ENCODE data around the gene HOXC5.

HOXC5 gene

DNA sequence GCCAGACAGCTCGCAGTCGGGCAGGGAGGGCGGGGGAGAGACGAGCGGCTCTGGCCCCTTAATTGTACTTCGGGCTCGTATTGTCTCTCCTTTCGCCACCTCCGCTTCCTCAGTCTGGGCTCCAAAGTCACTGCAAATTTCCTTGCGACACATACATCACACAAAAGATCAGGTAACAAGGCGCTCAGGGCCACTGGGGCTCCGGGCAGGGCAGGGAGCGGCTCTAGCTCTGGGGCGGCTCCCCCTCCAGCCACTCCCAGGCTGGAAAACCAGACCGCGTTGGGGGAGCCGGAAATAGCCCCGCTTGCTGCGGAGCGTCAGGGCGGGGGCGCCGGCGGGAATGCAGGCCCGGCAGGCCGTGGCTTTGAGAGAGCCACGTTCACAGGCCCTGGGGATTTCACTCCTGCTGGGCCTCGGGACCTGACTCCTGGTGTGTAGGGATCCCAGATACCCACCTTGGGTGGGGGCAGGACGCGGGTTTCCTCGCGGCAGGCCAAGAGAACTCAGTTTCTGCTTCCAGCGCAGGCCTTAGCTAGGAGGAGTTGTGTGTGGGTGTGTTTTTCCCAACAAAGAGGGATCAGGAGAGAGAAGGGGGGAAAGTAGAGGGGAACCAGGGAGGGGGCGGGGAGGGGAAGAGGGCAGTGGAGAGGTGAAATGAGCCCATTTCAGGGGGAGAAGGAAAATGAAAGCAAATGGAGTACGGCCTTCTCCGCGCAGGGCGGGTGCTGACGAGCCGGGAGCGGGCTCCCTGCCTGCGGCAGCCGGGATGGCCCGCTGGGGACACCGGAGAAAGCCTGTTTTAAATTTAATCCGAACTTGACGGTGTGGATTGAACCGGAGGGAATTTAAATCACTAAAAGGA is 37.2 kb upstream of the HOXC5 start:
- no peak for DNase-seq (ENCODE audit: low read depth)

DNA sequence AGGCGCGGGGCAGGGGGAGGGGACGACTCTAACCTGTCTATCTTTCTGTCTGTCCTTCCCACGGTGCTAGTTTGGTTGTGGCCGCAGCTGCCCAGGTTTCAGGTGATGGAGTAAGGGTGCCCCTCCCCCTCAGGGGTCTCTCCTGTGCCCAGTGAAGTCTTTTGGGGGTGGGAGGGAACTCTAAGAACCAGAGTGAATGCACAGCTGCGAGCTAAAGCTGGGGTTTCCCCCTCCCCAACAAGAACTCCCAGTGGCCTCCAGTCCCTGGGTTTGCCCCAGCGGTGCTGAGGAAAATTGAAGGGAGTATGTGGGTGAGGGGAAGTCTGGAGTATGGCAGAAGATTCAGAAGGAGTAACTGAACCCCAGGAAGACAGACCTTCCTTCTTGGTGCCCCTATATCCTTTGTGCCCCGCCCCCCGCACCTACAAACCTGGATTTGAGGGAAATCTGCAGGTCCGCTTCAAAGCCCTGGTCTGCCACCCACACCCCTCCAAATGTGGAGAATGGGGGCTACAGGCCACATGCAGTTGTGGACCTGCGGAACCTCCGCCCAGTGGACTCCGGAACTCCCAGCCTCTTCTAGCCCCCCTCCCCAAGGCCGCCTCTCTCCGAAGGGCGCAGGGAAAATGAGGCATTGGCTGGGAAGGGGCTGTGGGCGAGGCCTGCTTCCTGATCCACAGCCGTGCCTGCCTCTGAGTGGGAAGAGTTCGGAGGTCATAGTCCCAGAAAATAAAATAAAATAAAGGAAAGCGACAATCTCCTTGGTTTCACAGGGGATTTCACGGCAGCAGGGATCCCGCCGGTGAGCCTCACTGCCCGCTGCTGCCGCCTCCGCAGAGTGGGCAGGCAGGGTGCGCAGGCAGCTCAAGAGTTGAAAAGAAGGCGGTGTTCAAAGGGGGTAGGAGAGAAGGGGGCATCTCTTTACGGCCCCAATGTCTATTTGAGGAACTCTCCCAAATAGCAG is 36.3 kb upstream of the HOXC5 start:
- DNase-seq (ENCODE audit: low read depth) = no peak

- no peak for DNase-seq (ENCODE audit: low read depth)
These were observed 35.4 kb upstream of the HOXC5 start for GRCh38 chr12:53997204-53998109.

DNA sequence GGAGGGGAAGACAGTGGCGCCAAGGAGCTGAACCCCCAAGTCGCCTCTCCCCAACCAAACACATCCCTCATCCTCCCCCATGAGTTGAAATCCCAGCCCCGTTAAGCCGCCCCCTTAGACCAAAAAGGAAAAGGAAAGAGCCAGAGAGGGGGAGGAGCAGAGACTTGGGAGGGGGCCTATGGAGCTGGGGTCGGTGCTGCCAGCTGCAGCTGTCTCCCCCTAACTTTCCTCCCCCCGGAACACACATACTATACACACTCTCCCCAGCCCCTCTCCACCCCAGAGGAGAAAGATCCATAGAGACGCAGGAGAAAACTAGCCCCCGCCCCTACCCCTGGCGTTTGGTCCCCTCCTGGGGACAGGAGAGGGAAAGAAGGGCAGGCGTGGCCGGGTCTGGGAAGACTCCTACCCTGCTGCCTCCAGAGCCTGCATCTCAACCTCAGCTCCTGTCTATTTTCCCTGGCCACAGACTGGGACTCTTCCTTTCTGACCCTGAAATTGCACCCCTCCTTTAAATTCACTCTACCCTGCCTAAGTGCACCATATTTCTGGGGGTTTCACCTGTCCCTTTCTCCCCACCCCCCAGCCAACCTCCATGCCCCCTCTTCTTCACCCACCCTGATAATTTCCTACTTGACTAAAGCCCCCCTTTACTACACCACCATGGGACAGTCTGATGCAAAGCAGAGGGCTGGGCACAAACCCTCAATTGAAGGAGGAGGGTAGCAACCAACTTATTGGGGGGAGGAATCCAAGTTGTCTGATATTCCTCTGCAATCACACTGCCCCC is 34.5 kb upstream of the HOXC5 start:
- no peak for DNase-seq (ENCODE audit: low read depth)

- no peak for DNase-seq (ENCODE audit: low read depth)
These were observed 34.0 kb upstream of the HOXC5 start for GRCh38 chr12:53998900-53999236.

DNA sequence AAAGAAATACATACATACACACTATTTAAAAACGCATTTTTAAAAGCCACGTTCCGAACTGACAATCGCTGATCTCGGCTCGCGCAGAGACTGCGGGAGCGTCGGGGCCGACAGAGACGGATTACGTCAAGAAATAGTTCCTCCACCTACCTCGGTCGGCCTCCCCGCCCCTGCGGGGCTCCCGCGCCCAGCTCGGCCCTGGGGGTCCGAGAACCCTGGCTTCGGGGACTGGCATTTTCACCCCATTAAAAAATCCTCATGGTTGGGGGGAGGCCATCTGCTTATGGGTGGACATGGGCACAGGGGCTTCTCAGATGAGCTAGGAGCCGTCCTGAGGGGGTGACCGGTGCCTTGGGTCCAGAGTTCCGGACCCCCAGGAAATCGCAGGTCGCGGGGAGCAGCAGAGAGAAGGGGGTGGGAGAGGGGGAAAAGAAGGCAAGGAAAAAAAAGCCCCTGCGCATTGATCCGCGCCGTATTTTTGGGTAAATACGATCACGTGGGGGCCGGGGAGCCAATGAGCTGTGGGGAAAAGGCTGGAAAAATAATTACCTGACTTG is 33.2 kb upstream of the HOXC5 start:
- DNase-seq (ENCODE audit: low read depth) = no peak

GRCh38 chr12:54000116-54001114 is 32.4 kb upstream of the HOXC5 start, which contains the start of gene HOXC9:
Gene HOXC9, plus strand, starts transcription at chr12:54000161. Its CDS starts 28 bp downstream, at chr12:54000189.
- DNase-seq (ENCODE audit: low read depth) = no peak

- no peak for DNase-seq (ENCODE audit: low read depth)
These were observed 31.3 kb upstream of the HOXC5 start for GRCh38 chr12:54001283-54002187.

DNA sequence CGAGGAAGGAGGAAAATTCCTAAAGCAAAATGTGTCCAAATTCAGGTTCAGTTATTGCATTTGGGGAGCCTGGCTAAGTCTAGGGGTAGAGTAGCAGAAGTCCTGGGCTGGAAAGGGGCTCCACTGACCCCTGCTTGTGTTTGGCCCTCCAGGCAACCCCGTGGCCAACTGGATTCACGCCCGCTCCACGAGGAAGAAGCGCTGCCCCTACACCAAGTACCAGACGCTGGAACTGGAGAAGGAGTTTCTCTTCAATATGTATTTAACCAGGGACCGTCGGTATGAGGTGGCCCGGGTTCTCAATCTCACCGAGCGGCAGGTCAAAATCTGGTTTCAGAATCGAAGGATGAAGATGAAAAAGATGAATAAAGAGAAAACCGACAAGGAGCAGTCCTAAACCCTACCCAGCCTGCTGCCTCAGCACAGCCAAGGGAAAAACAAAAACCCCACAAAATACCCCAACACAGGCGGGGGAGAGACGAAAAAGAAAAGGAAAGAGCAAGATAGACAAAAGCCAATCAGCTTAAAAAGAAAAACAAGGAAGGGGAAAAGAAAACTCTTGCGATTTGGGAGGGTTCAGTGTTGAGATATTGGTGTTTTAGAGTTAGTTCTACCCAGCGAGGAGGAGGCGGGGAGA is 30.5 kb upstream of the HOXC5 start:
- no peak for DNase-seq (ENCODE audit: low read depth)

GRCh38 chr12:54002915-54003389 is 29.9 kb upstream of the HOXC5 start:
- no peak for DNase-seq (ENCODE audit: low read depth)

- no peak for DNase-seq (ENCODE audit: low read depth)
These were observed 29.2 kb upstream of the HOXC5 start for GRCh38 chr12:54003625-54004024.

GRCh38 chr12:54004063-54004840 is 28.6 kb upstream of the HOXC5 start:
- DNase-seq (ENCODE audit: low read depth) = no peak

GRCh38 chr12:54004841-54005530 is 27.9 kb upstream of the HOXC5 start:
- no peak for DNase-seq (ENCODE audit: low read depth)

- no peak for DNase-seq (ENCODE audit: low read depth)
These were observed 27.4 kb upstream of the HOXC5 start for GRCh38 chr12:54005531-54005852.

DNA sequence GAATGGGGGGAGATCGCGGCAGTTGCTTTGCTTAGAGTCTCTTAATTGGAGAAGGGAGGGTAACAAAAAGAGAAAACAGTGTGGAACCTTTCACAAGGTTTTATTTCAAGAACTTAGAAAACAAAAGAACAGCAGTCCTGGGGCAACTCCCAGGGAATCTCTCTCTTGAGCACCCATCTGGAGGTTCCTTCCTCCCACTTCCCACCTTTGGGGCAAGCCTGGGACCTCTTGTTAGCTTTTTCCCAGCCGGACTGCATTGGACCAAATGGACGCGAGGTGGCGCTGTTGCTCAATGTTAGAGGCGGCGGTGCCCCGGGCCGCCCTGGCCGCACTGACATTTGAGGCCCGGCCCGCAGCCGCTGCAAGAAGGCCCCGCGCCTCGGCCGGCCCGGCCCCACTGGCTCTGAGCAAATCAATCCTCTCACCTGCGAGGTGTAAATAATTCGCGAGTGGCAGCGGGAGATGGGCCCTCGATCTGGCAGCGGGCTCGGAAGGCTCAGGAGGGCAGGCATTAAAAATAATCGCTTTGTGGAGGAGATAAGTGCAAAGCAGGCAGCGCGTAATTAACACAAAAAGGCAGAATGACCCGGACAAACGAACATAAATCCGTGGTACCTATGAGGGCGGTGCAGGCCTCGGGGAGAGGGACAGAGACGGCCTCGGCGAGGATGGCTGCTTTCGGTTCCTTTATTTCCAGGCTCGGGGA is 26.8 kb upstream of the HOXC5 start:
- DNase-seq (ENCODE audit: low read depth) = peak; percentile 74

Measured in activated T-helper 9 cell treated with anti-CD3 and anti-CD28 coated beads, Interleukin-2, amount 50 U/mL, for 16 hours (primary cell).